A673 (cell line): Measurements from ENCODE around the gene RHOT1. TPM values are rescaled to one million over a fixed set of nuclear protein-coding genes. Genes with fewer than 3 reads are reported as not detected.

Source experiments
- BruUV-seq: library from RNA; stranded (reverse); fragments of 400-500 nt; replicated peaks from 2 replicates; lab custom pipeline; 2021; lab: Mats Ljungman, UMichigan
- CTCF ChIA-PET: fragments of 300-600 bp; sonication (Branson Sonifier 250); formaldehyde crosslinking; loops from one replicate; lab custom pipeline; 2022; ENCODE audit warnings: antibody characterized with exemption; lab: Charles Lee
- POLR2A ChIA-PET: fragments of 300-600 bp; sonication (Branson Sonifier 250); formaldehyde crosslinking; loops from one replicate; lab custom pipeline; 2022; ENCODE audit warnings: antibody characterized with exemption; ENCODE audit not compliant: low non-redundant PET; lab: Charles Lee
- DNase-seq: peaks from one replicate; pipeline ENCODE4 v3.0.0-alpha.2; 2015; ENCODE audit warnings: low spot score
- H3K27ac ChIP-seq: fragments of 200-600 bp; sonication (generic); 2 replicates; pipeline ENCODE4 v1.5.1; 2016; ENCODE audit warnings: mixed run types, low read depth, mild to moderate bottlenecking, mixed read lengths, antibody characterized with exemption, low read length; ENCODE audit not compliant: poor library complexity, severe bottlenecking
- H3K27me3 ChIP-seq: fragments of 200-600 bp; sonication (generic); replicated peaks from 2 replicates; pipeline ENCODE4 v1.6.1; 2017; ENCODE audit warnings: mixed run types, low read depth, mild to moderate bottlenecking, mixed read lengths, antibody characterized with exemption, low read length; ENCODE audit not compliant: insufficient read depth, poor library complexity
- H3K36me3 ChIP-seq: fragments of 200-600 bp; sonication (generic); 2 replicates; pipeline ENCODE4 v1.6.1; 2016; ENCODE audit warnings: mixed run types, mild to moderate bottlenecking, mixed read lengths, antibody characterized with exemption, low read length; ENCODE audit not compliant: insufficient read depth, poor library complexity, severe bottlenecking
- H3K4me1 ChIP-seq: fragments of 200-600 bp; sonication (generic); 2 replicates; pipeline ENCODE4 v1.6.1; 2017; ENCODE audit warnings: mixed run types, mild to moderate bottlenecking, mixed read lengths, antibody characterized with exemption, low read length; ENCODE audit not compliant: insufficient read depth, poor library complexity, severe bottlenecking
- H3K4me3 ChIP-seq: fragments of 200-600 bp; sonication (generic); 2 replicates; pipeline ENCODE4 v1.5.1; 2016; ENCODE audit warnings: low read depth, mixed run types, mild to moderate bottlenecking, mixed read lengths, low read length; ENCODE audit not compliant: poor library complexity, severe bottlenecking
- H3K9me3 ChIP-seq: fragments of 200-600 bp; sonication (generic); 2 replicates; pipeline ENCODE4 v1.6.1; 2016; ENCODE audit warnings: mixed run types, low read depth, mild to moderate bottlenecking, mixed read lengths, antibody characterized with exemption, low read length; ENCODE audit not compliant: poor library complexity, severe bottlenecking
- CTCF ChIP-seq: fragments of 300-800, 200-600 bp; sonication (generic); conservative IDR thresholded peaks from 2 replicates; pipeline ENCODE4 v1.5.1; 2017; ENCODE audit warnings: low read depth, mild to moderate bottlenecking, antibody characterized with exemption, low read length, moderate library complexity, mixed read lengths
- EZH2 ChIP-seq: fragments of 200-600 bp; sonication (generic); IDR thresholded peaks from 2 replicates; pipeline ENCODE4 v1.6.1; 2017; ENCODE audit warnings: borderline replicate concordance, low read depth, mild to moderate bottlenecking, mixed read lengths, antibody characterized with exemption, low read length; ENCODE audit not compliant: poor library complexity, severe bottlenecking
- intact Hi-C: fragments of 100-400 bp; cut with micrococcal nuclease; formaldehyde crosslinking; loops from one replicate; pipeline ENCODE4 v1.10.0; 2022; ENCODE audit not compliant: unreplicated experiment
- total RNA-seq: library from RNA; stranded (reverse); gene quantifications from 2 replicates; pipeline ENCODE4 v1.2.3, GENCODE V29; 2021

The RHOT1 gene
- total RNA-seq, 1 experiment from 2014 or later: 18.0 TPM

- TF ChIP-seq CTCF (no peak), EZH2 (no peak)
- ChIA-PET CTCF (no interaction called here), POLR2A (interaction anchor here (0.6 kb wide), 1 partner anchor 224 kb away, joined by 3 read pairs; no protein-coding TSS in a partner anchor)
- no peaks in the 10 kb centered on the region for H3K9me3 ChIP-seq
- no peaks in the 10 kb centered on the region for H3K36me3 ChIP-seq
- BruUV-seq: no TSS peak
- intact Hi-C loops: no loop called here
- no peak overlapping the region for H3K4me3 ChIP-seq
- H3K27ac ChIP-seq: no peak overlapping the region
- H3K4me1 ChIP-seq: no peaks in the 10 kb centered on the region
- DNase-seq: no peak
- H3K27me3 ChIP-seq: no peaks in the 10 kb centered on the region
Measured at GRCh38 chr17:32110596-32110995, 31.7 kb upstream of the RHOT1 start.

- Histone ChIP-seq H3K36me3 (no peaks in the 10 kb centered on the region), H3K27me3 (no peaks in the 10 kb centered on the region), H3K27ac (no peak overlapping the region), H3K9me3 (no peaks in the 10 kb centered on the region), H3K4me1 (no peaks in the 10 kb centered on the region), H3K4me3 (no peak overlapping the region)
- peak; percentile 63 for DNase-seq
- intact Hi-C loops: no loop called here
- TF ChIP-seq CTCF (peak; percentile 51), EZH2 (no peak)
- POLR2A ChIA-PET: no interaction called here
- no TSS peak for BruUV-seq
- CTCF ChIA-PET: no interaction called here
Measured at GRCh38 chr17:32111141-32111771, 31.0 kb upstream of the RHOT1 start.

GRCh38 chr17:32112416-32112815 lies 29.9 kb upstream of the RHOT1 start:
- no peaks in the 10 kb centered on the region for H3K27me3 ChIP-seq
- no TSS peak for BruUV-seq
- POLR2A ChIA-PET: no interaction called here
- H3K27ac ChIP-seq: no peak overlapping the region
- H3K4me3 ChIP-seq: no peak overlapping the region
- H3K9me3 ChIP-seq: no peaks in the 10 kb centered on the region
- H3K36me3 ChIP-seq: no peaks in the 10 kb centered on the region
- no peaks in the 10 kb centered on the region for H3K4me1 ChIP-seq
- intact Hi-C loops: no loop called here
- no peak for DNase-seq
- CTCF ChIA-PET: no interaction called here
- TF ChIP-seq EZH2 (no peak), CTCF (no peak)
